Measurements from ENCODE around the gene ITPR1. TPM values are rescaled to one million over a fixed set of nuclear protein-coding genes. Genes with fewer than 3 reads are reported as not detected.

The ITPR1 gene
- polyA plus RNA-seq, 1 donor from 2014 or later, result 38.3 TPM

- Mint-ChIP-seq H3K27me3 (no peaks in the 10 kb centered on the region), H3K9me3 (no peaks in the 10 kb centered on the region), H3K4me3 (no peak overlapping the region), H3K36me3 (peaks cover 6% of the 10 kb centered on the region), H3K27ac (no peak overlapping the region), H3K4me1 (no peaks in the 10 kb centered on the region)
Observed at GRCh38 chr3:4721511-4721911, 228.4 kb downstream of the ITPR1 start.

GRCh38 chr3:4722103-4722502 is 229.0 kb downstream of the ITPR1 start:
- Mint-ChIP-seq H3K4me1 (no peaks in the 10 kb centered on the region), H3K4me3 (no peak overlapping the region), H3K27me3 (no peaks in the 10 kb centered on the region), H3K36me3 (peaks cover 6% of the 10 kb centered on the region), H3K27ac (peak overlapping the region in 1 of 3 donors; percentile 67), H3K9me3 (no peaks in the 10 kb centered on the region)

- Mint-ChIP-seq H3K27me3 (no peaks in the 10 kb centered on the region), H3K9me3 (no peaks in the 10 kb centered on the region), H3K4me1 (peaks cover 0 to 4% (median 0%) of the 10 kb centered on the region in 3 donors), H3K36me3 (peaks cover 4% of the 10 kb centered on the region), H3K4me3 (no peak overlapping the region), H3K27ac (peak overlapping the region in 1 of 3 donors; percentile 39)
Observed at GRCh38 chr3:4724051-4724629, 231.0 kb downstream of the ITPR1 start.

GRCh38 chr3:4726549-4726948 is 233.4 kb downstream of the ITPR1 start:
- H3K27ac Mint-ChIP-seq, result no peak overlapping the region
- H3K9me3 Mint-ChIP-seq, result no peaks in the 10 kb centered on the region
- peaks cover 4% of the 10 kb centered on the region for H3K36me3 Mint-ChIP-seq
- peaks cover 0 to 4% (median 0%) of the 10 kb centered on the region in 3 donors for H3K4me1 Mint-ChIP-seq
- H3K27me3 Mint-ChIP-seq, result no peaks in the 10 kb centered on the region
- H3K4me3 Mint-ChIP-seq, result no peak overlapping the region

GRCh38 chr3:4729061-4729973 is 236.2 kb downstream of the ITPR1 start:
- no peak overlapping the region for H3K27ac Mint-ChIP-seq
- H3K36me3 Mint-ChIP-seq, result peaks cover 4% of the 10 kb centered on the region
- H3K9me3 Mint-ChIP-seq, result no peaks in the 10 kb centered on the region
- H3K27me3 Mint-ChIP-seq, result no peaks in the 10 kb centered on the region
- peaks cover 0 to 4% (median 0%) of the 10 kb centered on the region in 3 donors for H3K4me1 Mint-ChIP-seq
- H3K4me3 Mint-ChIP-seq, result no peak overlapping the region

GRCh38 chr3:4730719-4731118 is 237.6 kb downstream of the ITPR1 start:
- Mint-ChIP-seq H3K36me3 (peaks cover 4% of the 10 kb centered on the region), H3K4me1 (peaks cover 0 to 4% (median 0%) of the 10 kb centered on the region in 3 donors), H3K4me3 (no peak overlapping the region), H3K27me3 (no peaks in the 10 kb centered on the region), H3K27ac (peak overlapping the region in 1 of 3 donors; percentile 53), H3K9me3 (no peaks in the 10 kb centered on the region)

- H3K4me1 Mint-ChIP-seq, result peaks cover 0 to 4% (median 0%) of the 10 kb centered on the region in 3 donors
- H3K27ac Mint-ChIP-seq, result no peak overlapping the region
- no peak overlapping the region for H3K4me3 Mint-ChIP-seq
- no peaks in the 10 kb centered on the region for H3K27me3 Mint-ChIP-seq
- H3K9me3 Mint-ChIP-seq, result no peaks in the 10 kb centered on the region
- H3K36me3 Mint-ChIP-seq, result no peaks in the 10 kb centered on the region
Observed at GRCh38 chr3:4731543-4732111, 238.5 kb downstream of the ITPR1 start.

- no peaks in the 10 kb centered on the region for H3K9me3 Mint-ChIP-seq
- no peak overlapping the region for H3K4me3 Mint-ChIP-seq
- H3K36me3 Mint-ChIP-seq, result peaks cover 2% of the 10 kb centered on the region
- no peaks in the 10 kb centered on the region for H3K27me3 Mint-ChIP-seq
- H3K27ac Mint-ChIP-seq, result peak overlapping the region in 1 of 3 donors; percentile 31
- H3K4me1 Mint-ChIP-seq, result peaks cover 0 to 7% (median 0%) of the 10 kb centered on the region in 3 donors
Observed at GRCh38 chr3:4732925-4733324, 239.8 kb downstream of the ITPR1 start.

GRCh38 chr3:4734454-4734853 is 241.3 kb downstream of the ITPR1 start:
- peaks cover 0 to 3% (median 2%) of the 10 kb centered on the region in 3 donors for H3K4me1 Mint-ChIP-seq
- H3K36me3 Mint-ChIP-seq, result peaks cover 6% of the 10 kb centered on the region

GRCh38 chr3:4735243-4735642 is 242.1 kb downstream of the ITPR1 start:
- H3K36me3 Mint-ChIP-seq, result peaks cover 6% of the 10 kb centered on the region
- peaks cover 3 to 4% (median 3%) of the 10 kb centered on the region in 3 donors for H3K4me1 Mint-ChIP-seq
- peak overlapping the region in 1 of 3 donors; percentile 6 for H3K27ac Mint-ChIP-seq
- no peaks in the 10 kb centered on the region for H3K9me3 Mint-ChIP-seq
- no peaks in the 10 kb centered on the region for H3K27me3 Mint-ChIP-seq
- no peak overlapping the region for H3K4me3 Mint-ChIP-seq

More at GRCh38 chr3:4734454-4734853, 241.3 kb downstream of the ITPR1 start:
- no peaks in the 10 kb centered on the region for H3K9me3 Mint-ChIP-seq
- H3K27ac Mint-ChIP-seq, result peak overlapping the region in 1 of 3 donors; percentile 6
- H3K27me3 Mint-ChIP-seq, result no peaks in the 10 kb centered on the region
- no peak overlapping the region for H3K4me3 Mint-ChIP-seq

- H3K4me1 Mint-ChIP-seq, result peaks cover 4 to 9% (median 5%) of the 10 kb centered on the region in 3 donors
- peaks cover 6% of the 10 kb centered on the region for H3K36me3 Mint-ChIP-seq
- H3K27ac Mint-ChIP-seq, result no peak overlapping the region
Observed at GRCh38 chr3:4736284-4736861, 243.2 kb downstream of the ITPR1 start.

GRCh38 chr3:4738737-4739274 is 245.7 kb downstream of the ITPR1 start:
- Mint-ChIP-seq H3K4me3 (no peak overlapping the region), H3K27me3 (no peaks in the 10 kb centered on the region), H3K27ac (peak overlapping the region in 1 of 3 donors; percentile 35), H3K9me3 (no peaks in the 10 kb centered on the region), H3K4me1 (peaks cover 5 to 9% (median 6%) of the 10 kb centered on the region in 3 donors), H3K36me3 (peaks cover 11% of the 10 kb centered on the region)

More at GRCh38 chr3:4736284-4736861, 243.2 kb downstream of the ITPR1 start:
- Mint-ChIP-seq H3K4me3 (peak overlapping the region in 1 of 4 donors; percentile 30), H3K9me3 (no peaks in the 10 kb centered on the region), H3K27me3 (no peaks in the 10 kb centered on the region)

GRCh38 chr3:4739289-4740236 is 246.4 kb downstream of the ITPR1 start:
- Mint-ChIP-seq H3K27ac (peak overlapping the region in 1 of 3 donors; percentile 34), H3K36me3 (peaks cover 11% of the 10 kb centered on the region), H3K27me3 (no peaks in the 10 kb centered on the region), H3K9me3 (no peaks in the 10 kb centered on the region), H3K4me3 (no peak overlapping the region), H3K4me1 (peaks cover 5 to 9% (median 7%) of the 10 kb centered on the region in 3 donors)
